Measurements from ENCODE around the gene ZSWIM1.
"Not testable (repeated sequence)": the region's sequence is repeated elsewhere in the genome, so short reads cannot be mapped to it uniquely, and the experiment has no call there.

GRCh38 chr20:45931680-45932079, 50.7 kb downstream of the ZSWIM1 start:
- TF ChIP-seq CSDC2 (CRISPR knock-in tag; IDR thresholded peaks at IDR 0.05); ZNF565 (CRISPR knock-in tag; conservative IDR thresholded peaks at IDR 0.05; ENCODE audit: low read depth); TCF4 (CRISPR knock-in tag; IDR thresholded peaks at IDR 0.05; ENCODE audit: borderline replicate concordance); RARB (CRISPR knock-in tag; IDR thresholded peaks at IDR 0.05); ARNTL (CRISPR knock-in tag; IDR thresholded peaks at IDR 0.05; ENCODE audit: borderline replicate concordance, low read depth); CREB5 (CRISPR knock-in tag; IDR thresholded peaks at IDR 0.05; ENCODE audit: low read depth); BACH2 (CRISPR knock-in tag; IDR thresholded peaks at IDR 0.05; ENCODE audit: borderline replicate concordance); GLIS3 (CRISPR knock-in tag; IDR thresholded peaks at IDR 0.05); POU6F1 (CRISPR knock-in tag; IDR thresholded peaks at IDR 0.05; ENCODE audit: borderline replicate concordance, low read depth); ZNF70 (CRISPR knock-in tag; IDR thresholded peaks at IDR 0.05): not testable (repeated sequence)
- TF ChIP-seq, protein P1, sequence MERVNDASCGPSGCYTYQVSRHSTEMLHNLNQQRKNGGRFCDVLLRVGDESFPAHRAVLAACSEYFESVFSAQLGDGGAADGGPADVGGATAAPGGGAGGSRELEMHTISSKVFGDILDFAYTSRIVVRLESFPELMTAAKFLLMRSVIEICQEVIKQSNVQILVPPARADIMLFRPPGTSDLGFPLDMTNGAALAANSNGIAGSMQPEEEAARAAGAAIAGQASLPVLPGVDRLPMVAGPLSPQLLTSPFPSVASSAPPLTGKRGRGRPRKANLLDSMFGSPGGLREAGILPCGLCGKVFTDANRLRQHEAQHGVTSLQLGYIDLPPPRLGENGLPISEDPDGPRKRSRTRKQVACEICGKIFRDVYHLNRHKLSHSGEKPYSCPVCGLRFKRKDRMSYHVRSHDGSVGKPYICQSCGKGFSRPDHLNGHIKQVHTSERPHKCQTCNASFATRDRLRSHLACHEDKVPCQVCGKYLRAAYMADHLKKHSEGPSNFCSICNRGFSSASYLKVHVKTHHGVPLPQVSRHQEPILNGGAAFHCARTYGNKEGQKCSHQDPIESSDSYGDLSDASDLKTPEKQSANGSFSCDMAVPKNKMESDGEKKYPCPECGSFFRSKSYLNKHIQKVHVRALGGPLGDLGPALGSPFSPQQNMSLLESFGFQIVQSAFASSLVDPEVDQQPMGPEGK (CRISPR knock-in tag; IDR thresholded peaks at IDR 0.05; ENCODE audit: borderline replicate concordance): not testable (repeated sequence)
